HG03280 (cell line): ENCODE results near the gene TMEM178A.
"Not testable (repeated sequence)": the region's sequence is repeated elsewhere in the genome, so short reads cannot be mapped to it uniquely, and the experiment has no call there.

Source experiments
- ATAC-seq: cut with Tn5 transposase; IDR thresholded peaks from one replicate; pipeline ENCODE4 v1.9.1; 2021; ENCODE audit warnings: mild to moderate bottlenecking, moderate library complexity; ENCODE audit not compliant: unreplicated experiment

TMEM178A gene

GRCh38 chr2:39708003-39708402, 42.3 kb downstream of the TMEM178A start:
- no peak for ATAC-seq

GRCh38 chr2:39710807-39711206, 45.1 kb downstream of the TMEM178A start:
- ATAC-seq: no peak

DNA sequence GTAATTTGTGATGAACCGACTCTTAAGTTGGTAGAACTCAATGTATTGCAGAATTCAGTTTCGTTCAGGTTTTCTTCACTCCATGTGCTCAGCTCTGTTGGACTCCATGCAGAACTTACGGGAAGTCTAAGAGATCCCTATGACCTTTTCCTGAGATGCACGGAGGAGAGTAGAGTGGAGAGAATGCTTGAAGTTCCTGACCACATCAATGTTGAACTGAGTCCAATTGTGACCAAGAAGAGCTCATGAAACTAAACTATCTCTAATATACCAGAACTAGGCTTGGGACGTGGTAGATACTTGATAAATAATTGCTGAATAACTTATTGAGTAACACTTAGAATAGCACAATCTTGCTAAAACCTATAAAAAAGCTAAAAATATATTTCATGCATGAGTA, 47.2 kb downstream of the TMEM178A start:
- no peak for ATAC-seq

- ATAC-seq: no peak
These were observed 49.4 kb downstream of the TMEM178A start for GRCh38 chr2:39715095-39715494.

DNA sequence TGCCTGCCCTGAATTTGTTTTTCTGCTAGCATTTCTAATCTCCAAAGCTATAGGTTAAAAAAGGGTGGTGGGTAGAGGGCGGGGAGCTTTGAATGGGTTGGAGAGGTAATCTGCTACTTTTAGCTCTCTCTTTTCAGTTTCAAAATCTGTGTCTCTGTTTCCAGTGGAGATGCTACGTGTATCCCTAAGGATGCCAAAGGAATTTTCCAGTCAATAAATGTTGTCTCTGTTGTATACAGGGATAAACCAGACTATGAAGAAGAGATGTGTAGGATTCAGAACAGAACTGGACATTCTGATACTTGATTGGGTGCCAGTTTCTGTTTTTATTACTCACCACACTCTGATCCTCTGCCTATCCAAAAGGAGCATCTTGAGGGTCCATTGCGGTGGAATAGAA, 50.1 kb downstream of the TMEM178A start:
- ATAC-seq: no peak

GRCh38 chr2:39717067-39717466, 51.4 kb downstream of the TMEM178A start:
- no peak for ATAC-seq

- no peak for ATAC-seq
These were observed 52.8 kb downstream of the TMEM178A start for GRCh38 chr2:39718483-39718882.

- ATAC-seq: no peak
These were observed 53.6 kb downstream of the TMEM178A start for GRCh38 chr2:39719317-39719716.

DNA sequence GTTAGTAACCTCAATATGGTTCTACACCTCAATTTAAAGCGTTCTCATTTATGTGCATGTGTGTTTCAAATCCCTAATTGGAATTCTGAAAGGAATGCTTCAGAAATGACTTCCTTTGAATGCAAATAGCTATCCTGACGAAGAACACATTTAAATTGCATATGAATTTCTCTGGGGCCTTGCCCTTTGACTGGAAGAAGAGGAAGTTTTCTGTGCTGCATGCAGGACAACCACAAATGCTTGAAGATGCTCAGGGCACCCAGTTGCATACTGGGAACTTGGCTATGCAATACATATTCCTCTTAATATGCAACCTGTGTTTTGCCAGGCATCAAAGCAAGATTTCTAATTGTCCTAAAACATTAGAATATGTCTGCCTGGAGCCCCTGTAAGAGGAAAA, 55.3 kb downstream of the TMEM178A start:
- ATAC-seq: no peak

DNA sequence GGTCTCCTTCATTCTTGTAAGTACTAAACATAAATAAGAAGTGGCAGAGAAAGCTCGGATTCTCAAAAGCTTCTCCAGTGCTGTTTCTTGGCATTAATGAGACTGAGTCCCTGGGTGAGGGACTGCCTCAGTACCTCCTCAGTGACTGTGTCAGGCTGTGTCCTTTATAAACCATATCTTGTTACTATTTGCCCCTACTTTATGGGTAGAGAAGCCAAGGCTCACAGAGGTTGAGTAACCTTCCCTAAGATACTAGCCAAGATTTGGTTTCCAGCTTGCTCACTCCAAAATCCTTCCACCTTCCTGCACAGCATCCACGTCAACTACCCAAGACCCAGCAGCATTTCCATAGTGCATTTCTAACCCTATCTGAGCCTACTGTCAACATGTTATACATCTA, 57.8 kb downstream of the TMEM178A start:
- ATAC-seq: no peak

DNA sequence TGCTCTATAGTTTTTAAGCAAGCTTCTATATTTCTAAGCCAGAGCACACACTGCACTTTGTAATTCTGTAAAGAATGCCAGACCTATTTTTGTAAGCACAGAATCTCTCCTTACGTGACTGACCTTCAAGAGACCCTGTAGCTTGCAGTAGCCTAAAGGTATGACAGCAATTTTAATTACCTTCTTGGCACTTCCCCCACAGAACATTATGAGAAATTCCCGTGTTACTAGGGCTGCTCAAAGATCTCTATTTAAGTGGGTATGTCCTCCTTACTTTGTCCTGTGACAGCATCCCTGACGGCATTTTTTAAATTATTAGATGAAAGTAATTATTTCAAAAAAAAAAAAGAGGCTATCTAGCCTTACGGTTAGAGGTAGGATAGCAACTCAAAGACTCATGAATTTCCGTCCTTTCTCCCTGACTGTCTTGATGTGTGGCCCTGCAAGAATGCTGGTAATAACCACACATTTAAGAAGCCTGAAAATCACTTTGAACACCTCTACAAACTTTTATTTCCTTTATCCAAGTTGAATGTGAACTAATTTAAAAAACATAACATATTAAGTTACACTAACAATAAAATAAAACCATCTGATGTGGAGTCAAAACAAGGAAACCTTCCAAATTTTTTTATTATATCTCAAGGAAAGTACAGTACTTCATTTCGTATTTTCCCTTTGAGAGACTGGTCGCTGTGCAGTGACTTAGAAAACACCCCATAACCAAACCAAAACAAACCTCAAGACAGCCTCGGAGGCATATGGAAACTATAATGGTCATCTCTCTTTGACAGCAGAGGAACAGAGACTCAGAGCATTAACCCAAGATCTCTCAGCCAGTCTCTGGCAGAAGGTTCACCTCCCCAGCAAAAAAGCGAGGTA, 58.5 kb downstream of the TMEM178A start:
- no peak for ATAC-seq

GRCh38 chr2:39724828-39725144, 59.1 kb downstream of the TMEM178A start:
- ATAC-seq: no peak

DNA sequence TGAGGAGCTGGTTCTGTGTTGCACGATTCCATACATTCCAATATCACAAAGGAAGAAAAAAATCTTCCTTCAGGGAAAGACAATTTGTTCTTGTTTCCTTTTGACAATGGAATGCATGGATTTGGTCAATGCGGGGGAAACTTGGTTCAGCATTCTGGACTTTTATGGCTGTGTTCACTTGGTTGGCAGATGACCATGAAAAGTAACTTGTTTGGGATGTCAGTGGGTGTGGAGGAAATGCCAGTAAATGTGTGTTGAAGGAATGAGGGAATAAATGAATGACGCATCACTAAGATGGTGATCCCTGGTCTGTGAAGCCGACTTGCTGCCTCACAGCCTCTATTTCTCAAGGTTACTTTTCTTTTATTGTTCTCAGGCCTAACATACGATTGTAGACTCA, 59.7 kb downstream of the TMEM178A start:
- ATAC-seq: no peak

GRCh38 chr2:39728085-39728484, 62.4 kb downstream of the TMEM178A start:
- ATAC-seq: not testable (repeated sequence)

GRCh38 chr2:39728941-39729351, 63.2 kb downstream of the TMEM178A start:
- ATAC-seq: peak; percentile 48

DNA sequence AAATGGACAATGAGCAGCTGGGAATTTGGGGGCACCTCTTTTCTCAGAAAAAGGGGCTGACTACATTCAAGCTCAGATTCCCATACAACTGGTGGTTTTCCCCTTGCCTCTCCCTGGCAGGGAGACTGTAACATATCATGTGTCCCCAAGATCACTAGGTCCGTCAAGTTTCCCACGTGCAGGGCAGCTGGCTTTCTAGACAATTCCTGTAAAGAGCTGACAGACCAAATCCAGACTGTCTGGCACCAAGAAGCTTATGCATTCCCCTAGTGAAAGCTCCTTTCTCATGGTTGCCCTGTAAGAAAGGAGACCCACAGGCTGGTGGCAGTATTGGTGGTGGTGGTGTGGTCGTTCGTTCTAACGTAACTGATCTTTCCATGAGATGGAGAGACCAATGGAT, 64.6 kb downstream of the TMEM178A start:
- no peak for ATAC-seq

GRCh38 chr2:39730685-39731302, 65.1 kb downstream of the TMEM178A start:
- ATAC-seq: no peak

- no peak for ATAC-seq
These were observed 65.8 kb downstream of the TMEM178A start for GRCh38 chr2:39731546-39731945.

DNA sequence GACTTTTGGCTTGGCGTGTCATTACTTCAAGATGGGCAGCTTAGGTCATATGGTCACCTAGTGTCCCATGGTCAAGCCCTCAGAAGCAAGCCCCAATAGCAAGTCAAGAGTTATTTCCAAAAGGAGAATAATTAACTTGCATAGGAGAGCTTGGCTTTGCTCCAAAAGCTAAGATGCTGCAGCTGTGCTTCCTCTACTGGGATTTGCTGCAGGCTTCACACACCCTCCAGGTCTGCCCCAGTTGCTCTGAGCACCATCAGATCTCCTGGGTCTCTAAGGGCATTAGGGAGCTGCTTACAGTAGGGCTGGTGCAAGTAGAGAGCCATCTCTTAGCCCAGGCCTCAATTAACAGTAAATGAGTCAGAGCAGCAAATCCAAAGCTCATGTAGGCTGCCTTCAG, 66.8 kb downstream of the TMEM178A start:
- ATAC-seq: no peak

DNA sequence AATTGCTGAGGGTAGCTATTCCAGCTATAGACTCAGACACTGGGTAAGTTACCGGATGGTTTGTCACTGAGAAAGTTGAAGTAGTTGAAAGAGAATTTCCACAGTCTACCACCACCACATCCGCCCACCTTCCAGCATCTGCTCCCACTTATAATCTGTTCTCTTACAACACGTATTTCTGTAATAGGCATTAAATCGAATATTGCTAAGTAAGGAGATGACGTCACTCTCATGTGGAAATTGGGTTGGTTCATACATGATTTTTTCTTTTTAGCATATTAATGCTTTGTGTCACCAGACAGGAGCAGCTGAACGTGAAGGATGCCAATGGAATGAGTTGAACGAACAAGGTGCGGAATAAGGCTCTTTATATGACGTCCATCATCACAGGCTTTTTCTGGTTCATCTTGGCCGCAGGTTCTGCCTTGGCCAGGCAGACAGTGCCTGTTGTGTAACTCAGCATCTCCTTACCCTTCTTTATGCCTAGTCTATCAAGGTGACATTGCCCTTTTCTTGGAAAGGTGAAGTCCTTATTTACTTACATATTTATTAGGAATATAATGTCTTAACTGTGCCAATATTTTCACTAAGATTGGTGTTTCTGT, 67.5 kb downstream of the TMEM178A start:
- no peak for ATAC-seq

GRCh38 chr2:39734445-39734844, 68.7 kb downstream of the TMEM178A start:
- ATAC-seq: no peak

DNA sequence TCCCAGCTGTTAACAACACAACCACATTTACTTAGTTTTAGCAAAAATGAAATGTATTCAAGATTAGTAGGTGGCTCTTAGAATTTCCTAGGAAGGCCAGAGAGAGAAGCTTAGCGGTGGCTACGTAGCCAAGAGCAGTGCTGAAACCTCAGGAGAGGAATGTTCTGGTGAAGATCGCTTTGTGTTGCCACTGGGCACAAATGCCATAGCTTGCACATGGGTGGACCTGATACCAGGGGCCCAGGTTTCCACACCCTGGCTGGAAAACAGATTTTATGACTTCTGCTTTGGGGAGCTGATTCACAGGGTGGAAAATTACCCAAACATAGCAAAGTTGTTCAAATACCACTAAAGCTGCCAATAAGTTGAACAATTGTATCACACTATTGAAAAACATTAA, 69.9 kb downstream of the TMEM178A start:
- ATAC-seq: no peak
